Lung (tissue), 12 donors: ENCODE measurements around the gene TGFBR2. TPM values are rescaled to one million over a fixed set of nuclear protein-coding genes. Genes with fewer than 3 reads are reported as not detected.

ENCODE experiments used
- ATAC-seq: fragments of 200-7000 bp; cut with Tn5 transposase; one replicate; pipeline ENCODE4 v1.9.1; 2020; ENCODE audit warnings: moderate number of reproducible peaks; ENCODE audit not compliant: insufficient read depth, low FRiP score
- DNase-seq, 3 donors: peaks; one replicate each; pipeline ENCODE4 v3.0.0-alpha.2; 2013 to 2017
- H3K27ac ChIP-seq, 2 donors: one replicate each; pipeline ENCODE4 v1.5.1; 2013; ENCODE audit warnings: mild to moderate bottlenecking in 2 of 2, moderate library complexity in 2 of 2, control low read depth in 1 of 2, inconsistent platforms in 1 of 2, low read depth in 1 of 2, low read length in 1 of 2
- H3K27me3 ChIP-seq, 3 donors: one replicate each; pipeline ENCODE4 v1.5.1; 2013; ENCODE audit warnings: low read length in 2 of 3; ENCODE audit not compliant: control insufficient read depth in 3 of 3, insufficient read depth in 3 of 3
- H3K36me3 ChIP-seq, 4 donors: one replicate each; pipeline ENCODE4 v1.5.1; 2013; ENCODE audit warnings: low read length in 4 of 4, mild to moderate bottlenecking in 1 of 4, moderate library complexity in 1 of 4; ENCODE audit not compliant: control insufficient read depth in 4 of 4, insufficient read depth in 4 of 4
- H3K4me1 ChIP-seq, 5 donors: one replicate each; pipeline ENCODE4 v1.5.1; 2013; ENCODE audit warnings: low read length in 5 of 5, mild to moderate bottlenecking in 2 of 5, moderate library complexity in 1 of 5; ENCODE audit not compliant: control insufficient read depth in 5 of 5, insufficient read depth in 5 of 5
- H3K4me3 ChIP-seq: one replicate; pipeline ENCODE4 v1.5.1; 2013; ENCODE audit warnings: mild to moderate bottlenecking, control low read depth, moderate library complexity
- H3K9ac ChIP-seq, 2 donors: one replicate each; pipeline ENCODE4 v1.5.1; 2013; ENCODE audit warnings: low read length in 2 of 2, control low read depth in 1 of 2; ENCODE audit not compliant: insufficient read depth in 1 of 2
- H3K9me3 ChIP-seq, 4 donors: one replicate each; pipeline ENCODE4 v1.5.1; 2013; ENCODE audit warnings: low read length in 3 of 4, mild to moderate bottlenecking in 1 of 4, moderate library complexity in 1 of 4; ENCODE audit not compliant: control insufficient read depth in 4 of 4, insufficient read depth in 3 of 4
- CTCF ChIP-seq: IDR thresholded peaks from 2 replicates; pipeline ENCODE4 v1.5.1; 2012; ENCODE audit warnings: mild to moderate bottlenecking; ENCODE audit errors: control extremely low read depth, extremely low read depth
- WGBS, 2 donors: extraction: QIAGEN DNeasy Blood & Tissue Kit; methylation state at CpG; one replicate each; pipeline ENCODE4 v1.1.7; 2013; 5-methylcytosine and 5-hydroxymethylcytosine counted together
- polyA plus RNA-seq, 2 donors: library from polyadenylated mRNA; stranded (reverse); fragments of 200-250 nt; gene quantifications; one replicate each; pipeline ENCODE4 v1.2.1, GENCODE V29; 2013
- total RNA-seq, 2 donors: library from RNA; depleted of rRNA in 1 of 2; stranded (reverse); fragments of >200 nt in 1 of 2; gene quantifications; one replicate each; pipeline ENCODE4 v1.2.1, GENCODE V29; 2014 to 2021
- donor health status: control.
- donor health status: control.
- donor health status: Bipolar disorder and iron deficiency.
- donor health status: healthy.
- donor health status: DM: yes; HTN: yes; CAD: no.

TGFBR2 gene
- total and polyA plus RNA-seq, 4 donors = 31.1 to 232 (median 163) TPM

DNA sequence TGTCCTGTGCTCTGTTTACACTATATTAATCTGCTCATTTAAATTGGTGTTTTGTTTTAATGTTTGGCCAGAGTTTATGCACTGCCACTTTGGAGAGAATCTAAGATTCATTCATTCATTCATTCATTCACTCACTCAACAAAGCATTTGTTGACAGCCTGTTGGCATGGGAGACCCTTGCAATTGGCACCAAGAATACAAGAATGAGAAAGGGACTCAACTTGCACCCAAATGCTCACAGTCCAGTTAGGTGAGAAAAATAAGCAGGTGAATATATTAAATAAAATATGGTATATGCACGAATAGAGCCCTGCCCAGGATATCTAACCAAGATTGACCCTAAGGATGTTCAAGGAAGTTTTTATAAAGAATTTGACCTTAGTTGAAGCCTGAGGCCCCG, 80.4 kb downstream of the TGFBR2 start:
- H3K9ac ChIP-seq = no peak overlapping the region
- no peak for TF ChIP-seq CTCF
- 40 to 66% methylated on average over 2 of the region's 2 CpGs for WGBS, 2 donors
- H3K4me1 ChIP-seq = peaks cover 13 to 40% (median 29%) of the 10 kb centered on the region in 5 donors
- H3K36me3 ChIP-seq = peaks cover 7 to 21% (median 12%) of the 10 kb centered on the region in 4 donors
- no peaks in the 10 kb centered on the region for H3K27me3 ChIP-seq
- DNase-seq (no peak), ATAC-seq (no peak)
- H3K27ac ChIP-seq = no peak overlapping the region
- H3K4me3 ChIP-seq = no peak overlapping the region
- no peaks in the 10 kb centered on the region for H3K9me3 ChIP-seq

- TF ChIP-seq CTCF = no peak
- Histone ChIP-seq H3K27ac (peak overlapping the region in 1 of 2 donors; percentile 66), H3K27me3 (no peaks in the 10 kb centered on the region), H3K4me1 (peaks cover 12 to 39% (median 26%) of the 10 kb centered on the region in 5 donors), H3K4me3 (no peak overlapping the region), H3K9ac (no peak overlapping the region), H3K9me3 (no peaks in the 10 kb centered on the region), H3K36me3 (peaks cover 16 to 21% (median 19%) of the 10 kb centered on the region in 4 donors)
- DNase-seq (no peak), ATAC-seq (no peak)
- 77 to 83% methylated on average over 8 of the region's 8 CpGs for WGBS, 2 donors
These were observed 81.6 kb downstream of the TGFBR2 start for GRCh38 chr3:30687930-30688570.

DNA sequence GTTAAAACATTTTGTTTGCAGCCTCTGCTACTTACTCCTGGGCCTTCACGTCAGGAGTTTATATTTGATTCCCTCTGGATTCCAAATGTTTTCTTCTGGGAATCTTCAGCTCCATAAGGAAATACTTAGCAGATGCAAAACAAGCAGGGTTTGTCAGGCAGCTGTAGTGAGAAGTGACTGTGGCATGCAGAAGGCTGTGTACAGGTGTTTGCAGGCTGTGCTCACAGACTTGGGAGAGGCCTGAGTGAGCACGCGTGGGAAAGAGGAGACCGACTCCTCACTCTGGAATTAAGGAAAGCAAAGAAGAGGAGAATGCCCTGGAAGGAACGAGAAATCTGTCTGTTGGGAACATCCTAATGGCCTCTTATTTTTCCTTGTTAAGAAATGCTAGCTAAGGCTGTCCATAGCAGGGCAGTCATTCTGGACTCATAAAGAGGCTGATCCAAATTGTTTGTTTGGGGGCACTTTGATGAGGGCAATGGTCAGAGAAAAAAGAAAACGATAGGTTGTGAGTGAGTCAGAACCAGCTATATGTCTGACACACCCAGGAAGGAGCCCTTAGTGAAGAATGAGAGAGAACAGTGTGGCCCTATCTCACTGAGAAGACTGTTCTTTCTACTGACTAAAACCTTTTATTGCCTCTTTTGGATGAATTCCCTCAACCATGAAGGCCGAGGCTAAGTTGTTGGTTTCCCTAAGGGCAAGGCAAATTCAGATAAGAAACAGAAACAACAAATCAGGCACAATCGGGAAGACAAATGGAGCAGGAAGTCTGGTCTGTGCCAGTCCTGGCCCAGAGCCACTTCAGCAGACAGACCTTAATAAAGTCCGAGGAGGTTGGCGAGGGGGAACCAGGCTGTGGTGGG, 82.6 kb downstream of the TGFBR2 start:
- DNase-seq = peak in 1 of 3 donors; percentile 43
- WGBS, 2 donors = 38 to 47% methylated on average over 10 of the region's 10 CpGs
- TF ChIP-seq CTCF = no peak
- Histone ChIP-seq H3K27ac (peak overlapping the region; percentile 21 to 66), H3K9me3 (no peaks in the 10 kb centered on the region), H3K27me3 (no peaks in the 10 kb centered on the region), H3K9ac (no peak overlapping the region), H3K4me3 (no peak overlapping the region), H3K4me1 (peaks cover 12 to 39% (median 22%) of the 10 kb centered on the region in 5 donors), H3K36me3 (peaks cover 17 to 20% (median 19%) of the 10 kb centered on the region in 4 donors)
- ATAC-seq = no peak
